ENCODE results near the gene SPAAR.
"Not testable (repeated sequence)": the region's sequence is repeated elsewhere in the genome, so short reads cannot be mapped to it uniquely, and the experiment has no call there.

The SPAAR gene

DNA sequence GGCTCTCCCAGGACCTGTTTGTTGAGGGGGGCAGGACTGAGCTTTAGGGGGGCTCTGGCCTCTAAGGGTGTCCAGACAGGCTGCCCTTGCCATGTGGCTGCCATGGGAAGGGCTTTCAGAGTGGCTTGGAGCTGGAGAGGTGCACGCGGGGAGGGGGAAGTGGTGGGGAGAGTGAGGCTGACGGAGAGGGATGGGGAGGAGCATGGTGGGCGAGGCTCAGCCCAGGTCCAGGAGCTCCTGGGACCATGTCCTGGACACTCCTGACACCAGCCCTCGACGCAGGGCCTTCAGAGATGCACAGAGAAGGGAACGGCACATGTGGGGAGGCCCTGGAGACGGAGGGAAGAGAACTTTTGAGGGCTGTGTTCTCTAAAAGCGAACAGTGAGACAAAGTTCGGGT is 2.4 kb downstream of the SPAAR start:
- DNase-seq (ENCODE audit: low spot score): no peak
- POLR2A ChIA-PET (ENCODE audit: low non-redundant PET): no interaction called here
- TF ChIP-seq, protein P1, sequence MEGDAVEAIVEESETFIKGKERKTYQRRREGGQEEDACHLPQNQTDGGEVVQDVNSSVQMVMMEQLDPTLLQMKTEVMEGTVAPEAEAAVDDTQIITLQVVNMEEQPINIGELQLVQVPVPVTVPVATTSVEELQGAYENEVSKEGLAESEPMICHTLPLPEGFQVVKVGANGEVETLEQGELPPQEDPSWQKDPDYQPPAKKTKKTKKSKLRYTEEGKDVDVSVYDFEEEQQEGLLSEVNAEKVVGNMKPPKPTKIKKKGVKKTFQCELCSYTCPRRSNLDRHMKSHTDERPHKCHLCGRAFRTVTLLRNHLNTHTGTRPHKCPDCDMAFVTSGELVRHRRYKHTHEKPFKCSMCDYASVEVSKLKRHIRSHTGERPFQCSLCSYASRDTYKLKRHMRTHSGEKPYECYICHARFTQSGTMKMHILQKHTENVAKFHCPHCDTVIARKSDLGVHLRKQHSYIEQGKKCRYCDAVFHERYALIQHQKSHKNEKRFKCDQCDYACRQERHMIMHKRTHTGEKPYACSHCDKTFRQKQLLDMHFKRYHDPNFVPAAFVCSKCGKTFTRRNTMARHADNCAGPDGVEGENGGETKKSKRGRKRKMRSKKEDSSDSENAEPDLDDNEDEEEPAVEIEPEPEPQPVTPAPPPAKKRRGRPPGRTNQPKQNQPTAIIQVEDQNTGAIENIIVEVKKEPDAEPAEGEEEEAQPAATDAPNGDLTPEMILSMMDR (conservative IDR thresholded peaks at IDR 0.05; ENCODE audit: low read depth): no peak
- H3K27ac ChIP-seq: peak overlapping the region; percentile 23
- CTCF ChIA-PET: interaction anchor here (0.6 to 2.0 kb wide), 7 partner anchors 9 to 1545 kb away, joined by 3 to 6 read pairs (median 4); no protein-coding TSS in a partner anchor

DNA sequence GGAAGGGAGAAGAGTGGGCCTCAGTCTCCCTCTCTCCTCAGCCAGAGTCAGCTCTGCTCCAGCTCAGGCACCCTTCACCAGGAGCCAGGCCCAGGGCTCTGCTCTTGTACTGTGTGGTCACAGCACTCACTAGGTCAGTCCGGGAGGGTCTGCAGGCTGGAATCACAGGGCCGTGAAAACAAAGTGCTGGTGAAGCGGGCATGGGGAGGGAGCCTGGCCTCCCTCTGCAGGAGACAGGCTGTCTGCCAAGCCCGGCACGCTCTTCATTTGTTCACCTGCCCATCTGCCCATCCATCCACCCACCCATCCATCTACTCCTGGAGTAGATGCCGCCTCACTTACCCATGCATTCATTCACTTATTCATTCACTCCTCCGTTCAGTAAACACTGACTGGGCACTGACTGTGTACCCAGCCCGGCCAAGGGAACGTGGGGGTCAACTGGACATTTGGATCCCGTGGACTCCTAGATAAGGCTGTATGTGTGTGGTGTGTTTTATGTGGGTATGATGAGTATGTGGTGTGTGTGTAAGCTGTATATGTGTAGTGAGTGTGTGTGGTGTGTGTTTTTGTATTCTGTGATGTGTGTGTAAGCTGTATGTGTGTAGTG is 3.6 kb downstream of the SPAAR start:
- peak overlapping the region; percentile 23 for H3K27ac ChIP-seq
- DNase-seq (ENCODE audit: low spot score): no peak
- TF ChIP-seq, protein P1 (conservative IDR thresholded peaks at IDR 0.05; ENCODE audit: low read depth): no peak
- ChIA-PET CTCF (no interaction called here), POLR2A (ENCODE audit: low non-redundant PET) (no interaction called here)

DNA sequence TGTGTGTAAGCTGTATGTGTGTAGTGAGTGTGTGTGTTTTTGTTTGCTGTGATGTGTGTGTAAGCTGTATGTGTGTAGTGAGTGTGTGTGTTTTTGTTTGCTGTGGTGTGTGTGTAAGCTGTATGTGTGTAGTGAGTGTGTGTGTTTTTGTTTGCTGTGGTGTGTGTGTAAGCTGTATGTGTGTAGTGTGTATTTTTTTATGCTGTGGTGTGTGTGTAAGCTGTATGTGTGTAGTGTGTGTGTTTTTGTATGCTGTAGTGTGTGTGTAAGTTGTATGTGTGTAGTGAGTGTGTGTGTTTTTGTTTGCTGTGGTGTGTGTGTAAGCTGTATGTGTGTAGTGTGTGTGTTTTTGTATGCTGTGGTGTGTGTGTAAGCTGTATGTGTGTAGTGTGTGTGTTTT is 4.1 kb downstream of the SPAAR start:
- DNase-seq (ENCODE audit: low spot score); POLR2A ChIA-PET (ENCODE audit: low non-redundant PET); H3K27ac ChIP-seq: not testable (repeated sequence)
- CTCF ChIA-PET: interaction anchor here (0.6 kb wide), 1 partner anchor 123 kb away, joined by 3 read pairs; no protein-coding TSS in a partner anchor

DNA sequence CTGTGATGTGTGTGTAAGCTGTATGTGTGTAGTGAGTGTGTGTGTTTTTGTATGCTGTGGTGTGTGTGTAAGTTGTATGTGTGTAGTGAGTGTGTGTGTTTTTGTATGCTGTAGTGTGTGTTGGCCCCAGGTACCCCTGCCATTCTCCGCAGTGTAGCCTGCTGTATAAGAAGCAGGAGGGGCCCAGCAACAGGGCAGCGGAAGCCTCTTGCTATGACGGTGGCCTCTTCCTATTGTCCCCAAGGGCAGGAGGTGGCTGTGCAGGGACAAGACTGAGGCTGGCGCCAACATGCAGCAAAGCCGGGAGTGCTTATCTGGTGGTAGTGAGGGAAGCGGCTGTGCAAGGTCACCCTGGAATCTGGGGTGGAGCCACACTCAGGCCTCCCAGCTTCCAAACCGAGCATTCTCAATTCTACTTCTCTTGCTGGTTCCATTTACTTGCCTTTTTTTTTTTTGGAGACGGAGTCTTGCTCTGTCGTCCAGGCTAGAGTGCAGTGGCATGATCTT is 5.1 kb downstream of the SPAAR start:
- ChIA-PET POLR2A (ENCODE audit: low non-redundant PET) (no interaction called here), CTCF (interaction anchor here (0.6 kb wide), 1 partner anchor 33 kb away, joined by 3 read pairs; no protein-coding TSS in a partner anchor)
- TF ChIP-seq, protein P1 (conservative IDR thresholded peaks at IDR 0.05; ENCODE audit: low read depth): no peak
- H3K27ac ChIP-seq: peak overlapping the region; percentile 48
- DNase-seq (ENCODE audit: low spot score): no peak

DNA sequence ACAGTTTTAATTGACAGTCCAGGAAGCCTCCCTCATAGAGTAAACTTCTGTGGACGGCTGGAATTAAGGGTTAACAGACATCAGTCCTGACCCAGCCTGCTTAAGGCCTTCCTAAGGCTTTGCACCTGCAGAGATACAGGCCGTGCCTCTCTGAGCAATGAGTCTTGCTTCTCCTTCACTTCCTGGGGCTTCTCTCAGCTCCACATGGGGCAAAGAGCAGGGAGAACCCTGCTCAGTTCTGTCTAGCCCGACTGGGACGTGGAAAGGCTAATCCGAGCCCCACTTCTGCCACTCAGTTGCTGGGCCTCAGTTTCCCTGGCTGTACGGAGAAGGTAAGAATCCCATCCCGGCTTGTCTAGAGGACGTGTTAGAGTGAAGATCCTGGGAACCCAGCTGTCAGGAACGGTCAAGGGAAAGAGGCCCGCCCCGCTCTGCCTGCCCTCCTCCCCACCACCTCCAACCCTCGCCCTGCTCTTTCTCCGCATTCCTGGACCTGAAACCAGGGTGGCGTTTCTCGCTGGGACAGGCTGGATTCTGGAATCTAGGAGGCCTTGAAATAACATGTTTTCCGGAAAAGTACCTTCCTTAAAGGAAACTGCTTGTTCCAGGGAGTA is 6.5 kb downstream of the SPAAR start:
- peak overlapping the region; percentile 48; the same call in 1 of the 2 replicates for H3K27ac ChIP-seq
- ChIA-PET CTCF (no interaction called here), POLR2A (ENCODE audit: low non-redundant PET) (no interaction called here)
- TF ChIP-seq, protein P1 (conservative IDR thresholded peaks at IDR 0.05; ENCODE audit: low read depth): no peak
- no peak for DNase-seq (ENCODE audit: low spot score)

DNA sequence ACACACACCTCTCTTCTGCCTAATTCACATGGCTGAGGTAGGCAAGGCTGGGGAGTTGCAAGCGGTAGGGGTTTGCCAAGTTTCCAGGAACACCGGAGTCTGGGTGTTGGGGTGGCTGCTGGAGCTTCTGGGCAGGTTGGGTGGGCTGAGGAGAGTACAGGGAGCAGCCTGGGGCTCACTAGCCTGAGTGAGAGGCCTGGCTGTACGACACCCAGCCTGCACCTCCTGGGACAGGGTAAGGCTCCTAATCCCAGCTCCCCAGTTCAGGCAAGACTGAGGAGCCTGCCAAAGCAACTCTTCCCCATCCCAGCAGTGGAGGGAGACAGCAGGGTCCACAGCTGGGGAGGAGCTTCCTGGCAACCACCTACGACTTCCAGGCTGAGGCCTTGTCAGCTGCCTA is 8.0 kb downstream of the SPAAR start:
- TF ChIP-seq, protein P1 (conservative IDR thresholded peaks at IDR 0.05; ENCODE audit: low read depth): no peak
- DNase-seq (ENCODE audit: low spot score): no peak
- CTCF ChIA-PET: interaction anchor here (0.5 kb wide), 1 partner anchor 1541 kb away, joined by 3 read pairs; no protein-coding TSS in a partner anchor
- POLR2A ChIA-PET (ENCODE audit: low non-redundant PET): no interaction called here
- H3K27ac ChIP-seq: no peak overlapping the region

DNA sequence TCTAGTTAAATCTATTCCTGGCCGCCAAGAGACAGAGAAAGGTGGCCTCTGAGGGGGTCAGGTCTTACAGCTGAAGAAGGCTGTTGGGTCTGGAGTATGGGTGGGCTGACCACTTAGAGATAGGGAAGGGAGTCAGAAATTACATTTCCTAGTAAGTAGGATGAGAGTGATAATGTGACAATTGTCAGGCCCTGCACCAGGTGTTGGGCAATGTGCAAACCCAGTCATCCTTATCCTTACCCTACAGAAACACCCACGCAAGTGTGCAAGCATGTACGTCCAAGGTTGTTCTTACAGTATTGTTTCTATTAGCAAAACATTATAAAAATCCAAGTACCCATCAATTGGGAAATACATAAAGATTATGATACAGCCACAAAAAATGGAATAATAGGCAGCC is 9.5 kb downstream of the SPAAR start:
- H3K27ac ChIP-seq: no peak overlapping the region
- ChIA-PET CTCF (interaction anchor here (0.7 kb wide), 1 partner anchor 401 kb away, joined by 5 read pairs; no protein-coding TSS in a partner anchor), POLR2A (ENCODE audit: low non-redundant PET) (no interaction called here)
- TF ChIP-seq, protein P1 (conservative IDR thresholded peaks at IDR 0.05; ENCODE audit: low read depth): no peak
- no peak for DNase-seq (ENCODE audit: low spot score)

Measured in RWPE1 (cell line).